ENCODE measurements around the gene ESPN.
"Not testable (repeated sequence)": the region's sequence is repeated elsewhere in the genome, so short reads cannot be mapped to it uniquely, and the experiment has no call there.

ESPN gene

DNA sequence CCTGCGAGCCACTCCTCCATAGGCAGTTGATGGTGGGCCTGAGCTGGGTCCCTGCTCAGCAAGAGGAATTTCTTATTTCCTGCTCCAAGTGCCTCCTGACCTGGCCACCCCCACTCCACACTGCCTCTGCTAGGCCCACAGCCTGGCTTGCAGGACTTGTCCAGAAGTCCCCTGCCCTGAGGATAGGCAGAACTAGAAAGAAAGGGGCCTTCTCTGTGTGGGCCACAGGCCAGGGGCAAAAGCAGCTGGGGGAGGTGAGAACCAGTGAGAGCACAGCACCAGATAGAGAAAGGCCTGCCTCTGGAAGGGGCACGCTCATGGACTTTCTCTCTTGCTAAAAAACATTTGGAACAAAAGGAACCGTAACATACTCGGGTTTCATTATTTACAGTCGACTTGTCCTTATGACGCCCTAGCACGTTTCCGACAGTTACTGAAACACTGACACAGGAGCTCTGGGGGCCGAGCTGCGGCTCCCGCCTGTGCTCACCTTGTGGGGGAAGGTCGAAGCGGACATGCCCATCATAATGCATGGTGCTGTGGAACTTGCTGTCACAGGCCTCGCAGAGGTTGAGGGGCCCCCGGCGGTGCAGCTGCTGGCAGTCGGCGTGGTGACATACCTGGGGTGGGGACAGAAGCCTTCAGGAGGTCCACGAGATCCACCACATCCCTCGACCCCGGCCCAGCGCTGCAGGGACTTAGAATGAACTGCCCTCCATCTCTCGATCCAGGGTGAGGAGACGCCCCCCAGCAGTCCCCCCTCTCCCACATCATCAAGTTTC, 52.7 kb downstream of the ESPN start:
- DNase-seq (ENCODE audit: low read depth in 2 of 3, low spot score in 2 of 3): no peak

DNA sequence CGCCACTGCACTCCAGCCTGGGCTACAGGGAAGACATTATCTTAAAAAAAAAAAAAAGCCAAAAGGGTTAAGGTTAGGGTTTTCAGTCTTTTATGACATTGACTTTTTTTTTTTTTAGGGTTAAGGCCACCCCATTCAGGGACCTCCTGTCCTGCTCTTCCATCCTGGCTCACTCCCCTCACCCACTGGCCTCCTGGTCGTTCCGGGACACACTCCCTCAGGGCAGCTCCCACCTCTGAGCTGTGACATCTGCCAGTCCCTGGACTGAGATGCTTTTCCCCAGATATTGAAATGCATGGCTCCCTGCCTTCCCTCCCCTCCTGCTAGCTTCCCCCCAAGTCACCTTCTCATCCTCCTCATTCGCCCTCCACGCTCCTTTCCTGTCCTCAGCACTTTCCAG, 57.2 kb downstream of the ESPN start:
- no peak for DNase-seq (ENCODE audit: low read depth in 2 of 3, low spot score in 2 of 3)

DNA sequence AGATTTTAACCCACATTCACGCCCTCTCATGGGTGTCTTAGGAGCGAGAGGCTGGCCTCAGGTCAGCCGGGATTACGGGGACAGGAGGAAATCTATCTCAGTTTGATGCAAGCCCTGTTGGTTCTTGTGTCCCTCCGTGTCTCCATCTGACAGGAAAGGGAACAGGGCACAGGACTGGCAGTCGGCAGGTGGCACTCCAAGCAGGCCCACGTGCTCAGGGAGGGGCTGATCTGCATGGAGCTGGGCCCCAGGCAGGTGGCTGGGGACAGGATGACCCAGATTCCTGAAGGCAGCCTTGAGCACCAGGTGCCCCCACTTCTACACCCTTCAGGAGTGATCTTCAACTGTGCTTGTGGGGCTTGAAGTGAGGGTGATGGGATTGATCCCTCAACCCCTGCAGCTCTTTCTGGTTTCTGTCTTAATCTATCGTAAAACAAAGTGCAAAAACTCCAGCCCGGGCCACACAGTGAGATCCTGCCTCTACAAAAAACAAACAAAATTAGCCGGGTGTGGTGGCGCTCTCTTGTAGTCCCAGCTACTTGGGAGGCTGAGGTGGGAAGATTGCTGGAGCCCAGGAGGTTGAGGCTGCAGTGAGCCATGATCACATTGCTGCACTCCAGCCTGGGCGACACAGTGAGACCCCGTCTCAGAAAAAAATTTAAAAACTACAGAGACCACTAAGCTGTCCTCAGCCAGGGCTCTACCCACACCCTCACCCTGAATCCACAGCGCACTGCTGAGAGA, 58.6 kb downstream of the ESPN start:
- DNase-seq (ENCODE audit: low read depth in 2 of 3, low spot score in 2 of 3): no peak

DNA sequence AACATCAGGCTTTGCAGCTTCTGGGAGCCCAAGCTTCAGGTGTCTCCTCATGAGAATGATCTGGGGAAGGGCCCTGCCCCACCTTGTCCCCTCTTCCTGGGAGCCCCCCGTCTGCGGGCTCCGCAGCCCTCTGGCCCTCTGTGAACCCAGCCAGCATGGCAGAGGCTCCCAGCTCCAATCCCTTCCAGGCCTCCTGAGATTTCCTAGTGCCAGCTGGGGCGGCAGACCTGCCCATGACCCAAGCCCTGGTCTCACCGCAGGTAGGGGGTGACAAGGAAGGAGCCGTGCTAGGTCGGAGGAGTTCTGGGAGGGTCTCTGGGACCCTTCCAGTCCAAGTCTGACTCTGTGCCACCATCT, 59.2 kb downstream of the ESPN start:
- DNase-seq (ENCODE audit: low read depth in 2 of 3, low spot score in 2 of 3): no peak

DNA sequence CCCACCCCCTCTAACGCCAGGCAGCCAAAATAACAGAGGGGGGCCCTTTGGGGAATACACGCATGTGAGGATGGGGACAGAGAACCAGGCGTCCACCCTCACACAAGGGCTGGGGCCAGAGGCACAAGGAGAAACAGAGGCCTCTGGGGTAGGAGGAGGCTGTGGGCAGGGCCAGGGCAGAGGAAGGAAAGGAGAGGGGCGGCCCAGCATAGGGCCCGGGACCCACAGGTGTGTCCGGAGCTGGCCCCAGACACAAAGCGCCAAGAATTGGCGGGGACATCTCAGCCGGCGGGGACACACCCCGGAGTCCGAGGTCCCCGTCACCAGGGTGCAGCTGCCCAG, 60.2 kb downstream of the ESPN start:
- DNase-seq (ENCODE audit: low read depth in 2 of 3, low spot score in 2 of 3): no peak

DNA sequence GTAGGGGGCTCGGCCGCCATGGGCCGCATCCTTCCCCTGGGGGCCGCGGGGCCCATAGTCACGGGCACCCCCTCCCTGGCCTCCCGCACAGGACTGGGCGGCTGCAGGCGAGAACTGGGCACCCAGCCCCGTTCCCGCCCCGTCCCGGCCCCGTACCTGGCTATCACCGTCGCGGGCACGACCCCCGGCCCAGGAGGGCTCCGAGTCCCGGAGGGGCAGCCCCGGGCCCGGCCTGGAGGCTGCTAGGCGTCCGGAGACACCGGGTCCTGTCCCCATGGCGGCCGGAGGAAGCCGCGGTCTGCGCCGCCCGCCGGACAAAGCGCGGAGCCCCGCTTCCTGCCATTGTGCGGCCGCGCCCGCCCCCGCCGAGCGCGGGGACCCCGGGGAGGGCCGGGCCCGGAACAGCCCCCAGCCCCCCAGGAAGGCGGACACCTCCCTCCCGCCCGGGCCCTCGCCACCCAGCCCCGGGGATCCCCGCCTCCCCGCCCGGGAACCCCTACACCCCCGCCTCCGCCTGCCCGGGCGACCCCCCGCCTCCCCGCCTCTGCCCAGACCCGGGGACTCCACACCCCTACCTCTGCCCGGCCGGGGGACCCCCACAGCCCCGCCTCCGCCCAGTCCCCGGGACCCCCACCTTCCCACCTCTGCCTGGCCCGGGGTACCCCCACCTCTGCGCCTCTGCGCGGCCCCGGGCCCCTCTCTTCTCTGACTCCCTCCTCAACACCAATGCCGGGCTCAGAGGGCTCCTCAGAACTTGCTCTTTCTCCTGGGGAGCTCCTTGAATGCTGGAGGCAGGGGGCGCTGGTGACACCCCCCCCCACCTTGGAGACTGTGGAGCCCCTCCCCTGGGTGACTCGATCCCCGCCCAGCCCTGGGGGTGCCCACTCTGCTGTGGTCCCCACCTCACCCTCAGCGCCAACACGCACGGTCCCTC, 60.9 kb downstream of the ESPN start:
- no peak for DNase-seq (ENCODE audit: low read depth in 2 of 3, low spot score in 2 of 3)

DNA sequence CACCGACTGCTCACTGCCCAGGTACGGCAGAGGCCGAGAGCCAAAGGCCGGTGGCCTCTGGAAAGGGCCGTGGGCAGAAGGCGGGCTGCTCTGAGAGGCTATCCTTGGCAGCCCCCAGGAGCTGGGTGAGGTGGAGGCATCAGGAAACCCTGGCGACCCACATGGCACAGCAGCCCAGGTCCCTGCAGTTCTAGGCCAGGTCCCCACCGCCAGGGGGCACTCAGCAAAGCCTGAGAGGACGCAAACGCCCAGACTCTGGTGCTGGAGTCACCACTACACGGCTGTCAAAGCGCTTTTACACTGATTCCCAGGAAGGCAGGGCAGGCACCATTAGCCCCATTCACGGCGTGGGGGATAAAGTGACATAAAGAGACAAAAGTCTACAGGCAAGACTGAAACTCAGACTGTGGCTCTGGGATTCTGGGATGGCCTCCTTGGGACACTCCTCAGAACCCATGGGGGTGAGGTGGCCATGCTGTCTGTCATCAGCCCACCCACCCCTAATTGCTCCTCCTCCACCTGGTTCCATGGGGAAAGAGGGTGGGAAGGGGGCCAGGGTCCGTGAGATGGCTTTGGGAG, 61.9 kb downstream of the ESPN start:
- peak; percentile 58 to 87 (median 70) for DNase-seq (ENCODE audit: low read depth in 2 of 3, low spot score in 2 of 3)

DNA sequence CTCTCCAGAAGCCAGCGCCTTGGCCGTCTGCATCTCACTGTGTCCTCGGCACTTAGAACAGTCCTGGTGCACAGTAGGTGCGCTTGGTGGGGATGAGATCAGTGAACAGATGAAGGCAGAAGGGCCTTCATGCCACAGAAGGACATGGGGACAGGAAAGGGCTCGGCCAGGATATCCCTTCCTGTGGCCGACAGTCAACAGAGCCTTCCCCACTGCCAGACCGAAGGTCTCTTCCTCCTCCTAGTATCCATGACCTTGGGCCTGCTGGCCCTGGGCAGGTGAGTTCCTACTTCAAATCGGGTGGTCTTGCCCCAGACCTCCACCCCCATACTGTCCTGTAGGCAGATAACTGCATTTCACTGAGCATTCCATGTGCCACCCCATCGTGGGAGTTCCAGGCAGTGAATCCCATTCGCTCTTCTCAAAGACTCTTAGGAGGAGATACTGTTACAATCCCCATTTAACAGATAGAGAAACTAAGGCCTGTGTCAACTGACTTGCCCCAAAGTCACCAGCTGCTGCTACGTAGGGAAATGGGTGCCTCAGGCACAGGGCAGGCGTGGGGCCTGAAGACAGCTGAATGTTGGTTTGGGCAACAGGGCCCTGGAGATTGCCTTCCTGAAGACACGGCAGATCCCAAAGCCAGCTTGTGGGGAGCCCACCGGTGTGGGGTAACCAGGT, 63.4 kb downstream of the ESPN start:
- no peak for DNase-seq (ENCODE audit: low read depth in 2 of 3, low spot score in 2 of 3)

DNA sequence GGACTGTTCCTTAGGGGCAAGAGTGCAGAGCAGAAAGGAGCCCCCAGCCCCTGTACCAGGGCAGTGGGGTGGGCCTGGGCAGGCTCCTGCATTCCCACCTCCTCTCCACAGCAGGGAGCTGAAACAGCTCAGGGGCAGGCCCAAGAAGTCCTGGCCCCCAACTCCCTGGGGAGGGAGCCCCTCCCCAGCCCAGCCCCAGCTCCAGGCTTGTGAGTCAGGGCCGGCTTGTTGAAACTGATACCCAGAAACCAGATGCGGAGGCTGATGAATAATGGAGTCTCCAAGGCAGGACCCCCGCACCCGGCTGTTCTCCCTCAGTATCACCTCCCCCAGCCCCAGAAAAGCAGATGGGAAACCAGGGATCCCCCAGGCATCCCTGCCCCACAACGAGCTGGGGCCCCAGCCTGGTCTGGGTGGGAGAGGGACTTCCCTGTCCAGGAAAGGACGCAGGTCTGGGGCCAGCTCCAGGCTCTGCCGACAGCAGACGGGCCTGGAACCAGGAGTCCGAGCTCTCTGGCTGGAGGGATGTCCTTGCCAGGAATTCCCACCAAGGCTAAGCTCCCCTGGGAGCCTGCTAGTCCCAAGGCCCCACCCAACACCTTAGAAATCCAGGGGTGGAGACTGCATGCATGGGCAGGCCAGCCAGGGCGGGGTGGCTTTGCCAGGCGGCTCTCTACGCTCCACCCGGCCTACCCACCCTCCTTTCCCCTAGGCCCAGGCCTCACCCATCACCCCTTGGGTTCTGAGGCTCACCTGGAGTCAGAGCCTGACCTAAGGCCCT, 64.2 kb downstream of the ESPN start:
- DNase-seq (ENCODE audit: low read depth in 2 of 3, low spot score in 2 of 3): no peak

DNA sequence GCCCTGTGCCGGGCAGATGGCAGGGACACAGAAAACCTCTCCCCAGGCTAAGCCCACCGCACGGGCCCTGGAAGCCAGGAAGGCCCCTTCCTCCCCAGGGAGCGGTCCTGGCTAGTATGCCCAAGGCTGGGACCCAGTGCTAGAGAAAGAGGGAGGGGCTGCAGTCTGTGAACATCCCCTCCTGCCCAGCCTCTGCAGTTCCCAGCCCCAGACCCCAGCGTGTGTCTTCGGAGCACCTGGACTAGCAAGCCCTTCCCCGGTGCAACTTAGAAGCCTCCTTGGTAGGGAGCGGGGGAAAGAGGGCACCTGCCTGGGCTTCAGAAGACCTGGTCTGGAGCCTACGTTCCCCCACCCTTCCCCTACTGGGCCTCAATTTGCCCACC, 64.8 kb downstream of the ESPN start:
- no peak for DNase-seq (ENCODE audit: low read depth in 2 of 3, low spot score in 2 of 3)

DNA sequence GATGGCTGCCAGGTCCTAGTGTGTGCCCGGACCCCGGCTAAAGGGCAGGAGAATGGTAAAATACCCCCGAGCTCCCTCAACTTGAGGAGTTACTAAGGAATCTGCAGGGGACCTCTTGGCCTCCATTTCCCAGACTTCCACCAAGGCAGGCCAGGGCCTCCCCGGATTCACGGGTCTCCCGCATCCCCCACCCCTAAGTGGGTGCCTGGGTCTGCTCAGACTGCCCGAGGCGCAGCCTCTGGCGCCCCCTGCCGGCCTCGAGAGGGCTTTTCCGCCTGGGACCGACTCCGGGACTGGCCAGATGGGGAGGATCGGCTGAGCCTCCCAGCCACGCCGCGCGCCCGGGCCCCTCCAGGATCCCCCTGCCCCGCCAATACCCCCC, 65.2 kb downstream of the ESPN start:
- DNase-seq (ENCODE audit: low read depth in 2 of 3, low spot score in 2 of 3): peak; percentile 51 to 68 (median 65)

DNA sequence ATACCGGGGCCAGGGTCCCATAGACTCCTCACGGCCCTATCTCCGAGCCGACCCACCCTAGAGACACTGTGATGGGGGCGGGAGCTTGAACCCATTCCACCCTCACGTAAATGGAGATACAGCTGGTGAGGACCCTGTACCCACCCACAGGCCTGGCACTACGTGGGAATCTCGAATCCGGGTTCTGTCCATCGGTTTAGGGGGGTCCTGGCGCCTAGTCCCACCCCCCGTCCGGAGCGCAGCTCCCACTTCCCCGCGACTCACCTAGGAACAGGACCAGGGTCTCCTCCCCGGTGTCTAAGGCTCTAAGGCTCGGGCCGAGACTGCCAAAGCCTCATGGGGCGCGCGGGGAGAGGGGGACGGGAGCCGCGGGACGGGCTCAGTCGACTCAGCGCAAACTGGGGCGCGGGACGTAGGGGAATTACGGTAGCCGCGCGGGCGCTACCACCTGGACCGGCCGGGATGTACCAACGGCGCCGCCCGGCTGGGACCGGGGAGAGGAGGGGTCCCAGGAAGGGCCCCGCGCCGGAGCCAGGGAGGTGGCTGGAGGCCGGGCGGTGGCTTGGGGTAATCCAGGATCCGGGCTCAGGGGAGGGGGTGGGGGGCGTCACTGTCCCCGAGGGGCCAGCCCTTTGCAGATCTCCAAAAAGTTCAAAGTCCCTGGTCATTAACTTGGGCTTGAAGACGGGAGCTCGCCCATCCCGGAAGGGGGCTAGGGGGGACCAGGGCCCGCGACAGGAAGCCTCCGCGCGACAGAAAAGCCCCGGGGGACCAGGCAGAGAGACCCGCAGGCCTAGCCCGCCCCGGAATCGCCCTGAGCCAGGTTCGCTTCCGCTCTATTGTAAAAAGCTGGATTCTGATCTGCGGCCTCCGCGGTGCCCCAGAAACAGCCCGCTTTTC, 65.9 kb downstream of the ESPN start:
- DNase-seq (ENCODE audit: low read depth in 2 of 3, low spot score in 2 of 3): peak in 2 of 3 experiments; percentile 35 to 52

DNA sequence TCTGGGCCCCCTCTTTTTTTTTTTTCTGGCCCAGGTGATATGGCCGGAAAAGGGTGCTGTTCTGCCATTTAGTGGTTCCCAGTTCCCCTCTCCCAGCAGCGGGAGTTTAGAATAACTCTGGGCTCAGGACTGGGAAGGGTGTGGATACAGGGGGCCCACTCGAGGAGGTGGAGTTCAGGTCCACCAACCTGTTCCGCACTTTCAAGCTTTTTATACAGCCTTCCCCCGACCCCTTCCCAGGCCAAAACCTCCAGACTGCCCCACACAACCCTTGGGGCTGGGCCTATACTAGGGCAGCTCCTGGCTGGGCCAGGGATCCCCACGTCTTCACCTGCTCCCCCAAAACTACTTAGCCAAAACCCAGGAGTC, 66.5 kb downstream of the ESPN start:
- no peak for DNase-seq (ENCODE audit: low read depth in 2 of 3, low spot score in 2 of 3)

DNA sequence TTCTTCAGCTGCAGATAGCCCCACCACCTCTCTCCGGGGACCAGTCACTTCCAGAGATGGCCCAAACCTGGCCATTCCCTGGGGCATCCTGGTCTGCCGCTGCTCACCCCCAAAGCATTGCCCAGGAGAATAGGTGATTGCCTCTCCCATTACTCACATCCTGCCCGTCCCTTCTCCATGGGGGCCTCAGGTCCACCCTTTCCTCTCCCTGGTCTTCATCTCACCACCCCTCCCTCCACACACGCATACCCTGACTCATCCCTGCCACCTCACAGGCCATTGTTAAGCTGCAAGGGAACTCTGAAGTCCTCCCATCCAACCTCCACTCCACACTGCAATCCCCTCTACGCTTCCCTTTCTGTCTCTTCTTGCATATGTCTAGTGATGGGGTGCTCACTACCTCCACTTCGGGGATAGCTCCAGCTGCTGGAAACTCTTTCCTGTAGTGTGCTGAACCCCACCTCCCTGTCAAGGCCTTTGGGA, 66.9 kb downstream of the ESPN start, which contains the start of gene PLEKHG5:
TSS of gene PLEKHG5 (minus strand) at position 188 of the 483 bp plus-strand sequence. CDS start 14,096 bp downstream, outside the sequence.
- no peak for DNase-seq (ENCODE audit: low read depth in 2 of 3, low spot score in 2 of 3)

DNA sequence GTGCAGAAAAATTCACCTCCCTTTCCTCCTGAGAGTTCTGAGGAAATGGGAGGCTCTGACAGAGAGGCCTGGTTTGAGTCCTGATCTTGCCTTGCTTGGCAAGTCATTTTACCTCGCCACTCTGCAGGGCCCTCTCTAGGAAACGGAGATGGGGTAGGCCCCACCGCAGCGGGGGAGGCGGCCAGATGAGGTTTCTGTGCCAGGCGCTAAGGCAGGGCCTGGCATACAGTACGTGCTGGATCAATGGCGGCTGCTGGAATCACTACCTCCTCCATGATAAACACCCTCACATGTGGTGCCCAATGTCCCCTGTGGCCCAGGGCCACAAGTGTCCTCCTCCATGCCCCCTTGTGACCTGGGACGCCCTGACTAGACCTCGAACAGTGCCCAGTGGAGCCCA, 67.4 kb downstream of the ESPN start:
- no peak for DNase-seq (ENCODE audit: low read depth in 2 of 3, low spot score in 2 of 3)

DNA sequence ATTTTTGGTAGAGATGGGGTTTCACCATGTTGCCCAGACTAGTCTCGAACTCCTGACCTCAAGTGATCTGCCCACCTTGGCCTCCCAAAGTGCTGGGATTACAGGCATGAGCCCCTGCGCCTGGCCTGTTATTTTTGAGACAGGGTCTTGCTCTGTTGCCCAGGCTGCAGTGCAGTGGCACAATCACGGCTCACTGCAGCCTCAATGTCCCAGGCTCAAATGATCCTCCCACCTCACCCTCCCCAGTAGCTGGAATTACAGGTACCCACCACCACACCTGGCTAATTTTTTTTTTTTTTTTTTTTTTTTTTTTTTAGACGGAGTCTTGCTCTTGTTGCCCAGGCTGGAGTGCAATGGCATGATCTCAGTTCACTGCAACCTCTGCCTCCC, 69.3 kb downstream of the ESPN start:
- not testable (repeated sequence) for DNase-seq (ENCODE audit: low read depth in 2 of 3, low spot score in 2 of 3)

DNA sequence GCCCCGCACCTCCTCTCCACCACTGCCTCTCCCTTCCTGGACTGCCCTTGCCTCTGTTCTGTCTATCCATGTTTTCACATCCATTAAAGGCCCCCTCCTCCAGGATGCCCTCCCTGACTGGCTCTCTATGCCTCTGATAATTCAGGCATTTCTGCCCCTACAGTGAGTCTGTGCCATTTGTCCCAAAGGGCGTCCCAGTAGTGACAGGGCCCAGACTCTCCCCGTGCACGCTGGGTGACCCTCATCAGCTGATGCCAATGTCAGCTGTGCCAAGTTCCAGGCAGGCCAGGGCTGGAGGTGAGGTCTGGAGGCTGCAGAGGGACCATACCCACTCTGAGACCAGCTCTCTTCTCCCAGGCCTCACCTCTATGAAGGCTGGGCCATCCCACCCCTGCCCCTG, 70.1 kb downstream of the ESPN start:
- no peak for DNase-seq (ENCODE audit: low read depth in 2 of 3, low spot score in 2 of 3)

DNA sequence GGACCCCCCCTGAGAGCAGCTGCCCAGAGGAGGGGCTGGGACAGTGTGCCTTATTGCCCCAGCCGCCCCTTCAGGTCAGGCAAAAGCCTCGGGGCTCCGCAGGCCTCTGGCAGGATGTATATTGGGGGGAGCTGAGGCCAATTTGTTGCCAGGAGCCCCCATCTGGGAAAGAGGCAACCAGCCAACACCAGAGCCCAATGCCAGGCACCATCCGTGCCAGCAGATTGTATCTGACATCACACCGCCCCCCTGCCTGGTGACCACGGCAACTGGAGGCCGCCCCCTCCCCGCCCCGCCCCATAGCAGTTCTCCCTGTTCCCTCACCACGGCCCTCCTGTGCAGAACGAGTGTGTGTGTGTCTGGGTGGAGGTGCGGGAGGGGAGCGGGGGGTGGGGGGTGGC, 70.5 kb downstream of the ESPN start:
- no peak for DNase-seq (ENCODE audit: low read depth in 2 of 3, low spot score in 2 of 3)
